Gastroesophageal sphincter (tissue), 3 donors: ENCODE results near the gene C1orf115.
"Not testable (repeated sequence)": the region's sequence is repeated elsewhere in the genome, so short reads cannot be mapped to it uniquely, and the experiment has no call there.

ENCODE experiments used
- CTCF ChIP-seq, 4 experiments: fragments of 200-600 bp in 2 of 4; fragments of 450-650 bp in 2 of 4; sonication (generic) in 1 of 4; IDR thresholded peaks; one replicate each; pipeline ENCODE4 v1.5.1; 2017 to 2019; ENCODE audit warnings: antibody characterized with exemption in 4 of 4, mild to moderate bottlenecking in 2 of 4, moderate library complexity in 2 of 4
- EP300 ChIP-seq: sonication (generic); formaldehyde crosslinking; IDR thresholded peaks from one replicate; pipeline ENCODE4 v1.6.1; 2017; ENCODE audit warnings: antibody characterized with exemption, mild to moderate bottlenecking
- POLR2AphosphoS5 ChIP-seq: sonication (generic); formaldehyde crosslinking; IDR thresholded peaks from one replicate; pipeline ENCODE4 v1.6.1; 2017; ENCODE audit warnings: antibody characterized with exemption

- TF ChIP-seq CTCF (IDR thresholded peaks at IDR 0.05); POLR2AphosphoS5; EP300: not testable (repeated sequence)
Observed at GRCh38 chr1:220683716-220684115, 6.4 kb upstream of the C1orf115 start.
